PC-9 (cell line): Measurements from ENCODE around the gene GRM1.

Experiments
- CTCF ChIP-seq: fragments of 200-600 bp; sonication (generic); conservative IDR thresholded peaks from 2 replicates; pipeline ENCODE4 v1.6.1; 2017; ENCODE audit warnings: mixed run types, antibody characterized with exemption, mild to moderate bottlenecking, moderate library complexity
- EZH2 ChIP-seq: fragments of 200-600 bp; sonication (generic); IDR thresholded peaks from 2 replicates; pipeline ENCODE4 v1.8.0; 2017; ENCODE audit warnings: antibody characterized with exemption, low read depth

- TF ChIP-seq CTCF = no peak
- TF ChIP-seq EZH2 = no peak
Measured at GRCh38 chr6:146402476-146402875, 373.6 kb downstream of the GRM1 start.
